Measurements from ENCODE around the gene B4GAT1.
"Not testable (repeated sequence)": the region's sequence is repeated elsewhere in the genome, so short reads cannot be mapped to it uniquely, and the experiment has no call there.

The B4GAT1 gene

GRCh38 chr11:66330931-66331330, 16.5 kb downstream of the B4GAT1 start:
- Mint-ChIP-seq H3K4me3 (no peak overlapping the region), H3K36me3 (ENCODE audit: insufficient read depth) (peaks cover 10% of the 10 kb centered on the region), H3K9me3 (no peaks in the 10 kb centered on the region), H3K27me3 (no peaks in the 10 kb centered on the region), H3K4me1 (peaks cover 21% of the 10 kb centered on the region), H3K27ac (ENCODE audit: low read depth) (no peak overlapping the region)
- no peak for ATAC-seq (replicated peaks; ENCODE audit: extremely low read depth, poor library complexity, severe bottlenecking)
- no peak for DNase-seq (ENCODE audit: low spot score in 2 of 2)

GRCh38 chr11:66329165-66329673, 18.2 kb downstream of the B4GAT1 start:
- Mint-ChIP-seq H3K27me3 (no peaks in the 10 kb centered on the region), H3K9me3 (no peaks in the 10 kb centered on the region), H3K4me1 (peaks cover 25% of the 10 kb centered on the region), H3K27ac (ENCODE audit: low read depth) (peak overlapping the region; percentile 52), H3K4me3 (no peak overlapping the region), H3K36me3 (ENCODE audit: insufficient read depth) (peaks cover 9% of the 10 kb centered on the region)
- ATAC-seq (replicated peaks; ENCODE audit: extremely low read depth, poor library complexity, severe bottlenecking) (no peak), DNase-seq (ENCODE audit: low spot score in 2 of 2) (no peak)

- peaks cover 9% of the 10 kb centered on the region for H3K36me3 Mint-ChIP-seq (ENCODE audit: insufficient read depth)
- ATAC-seq (replicated peaks; ENCODE audit: extremely low read depth, poor library complexity, severe bottlenecking), result peak; percentile 75
These were observed 18.9 kb downstream of the B4GAT1 start for GRCh38 chr11:66328302-66329144.

GRCh38 chr11:66328031-66328301, 19.5 kb downstream of the B4GAT1 start:
- DNase-seq (ENCODE audit: low spot score in 2 of 2) (peak in 1 of 2 donors; percentile 78), ATAC-seq (replicated peaks; ENCODE audit: extremely low read depth, poor library complexity, severe bottlenecking) (peak; percentile 97)
- no peaks in the 10 kb centered on the region for H3K27me3 Mint-ChIP-seq
- peak overlapping the region; percentile 52 for H3K27ac Mint-ChIP-seq (ENCODE audit: low read depth)
- peak overlapping the region; percentile 3 for H3K4me3 Mint-ChIP-seq
- peaks cover 25% of the 10 kb centered on the region for H3K4me1 Mint-ChIP-seq
- no peaks in the 10 kb centered on the region for H3K9me3 Mint-ChIP-seq
- peaks cover 9% of the 10 kb centered on the region for H3K36me3 Mint-ChIP-seq (ENCODE audit: insufficient read depth)

More at GRCh38 chr11:66328302-66329144, 18.9 kb downstream of the B4GAT1 start:
- Mint-ChIP-seq H3K27ac (ENCODE audit: low read depth) (peak overlapping the region; percentile 52), H3K27me3 (no peaks in the 10 kb centered on the region), H3K4me1 (peaks cover 25% of the 10 kb centered on the region), H3K9me3 (no peaks in the 10 kb centered on the region), H3K4me3 (peak overlapping the region; percentile 3)
- peak; percentile 75 to 77 for DNase-seq (ENCODE audit: low spot score in 2 of 2)

GRCh38 chr11:66327171-66328030, 20.0 kb downstream of the B4GAT1 start:
- Mint-ChIP-seq H3K9me3 (no peaks in the 10 kb centered on the region), H3K27me3 (no peaks in the 10 kb centered on the region), H3K4me1 (peaks cover 25% of the 10 kb centered on the region), H3K4me3 (peak overlapping the region; percentile 3), H3K27ac (ENCODE audit: low read depth) (peak overlapping the region; percentile 52), H3K36me3 (ENCODE audit: insufficient read depth) (peaks cover 9% of the 10 kb centered on the region)
- ATAC-seq (replicated peaks; ENCODE audit: extremely low read depth, poor library complexity, severe bottlenecking) (no peak), DNase-seq (ENCODE audit: low spot score in 2 of 2) (no peak)

GRCh38 chr11:66326261-66327111, 20.9 kb downstream of the B4GAT1 start:
- Mint-ChIP-seq H3K4me3 (no peak overlapping the region), H3K9me3 (no peaks in the 10 kb centered on the region), H3K27ac (ENCODE audit: low read depth) (peak overlapping the region; percentile 78), H3K36me3 (ENCODE audit: insufficient read depth) (peaks cover 9% of the 10 kb centered on the region), H3K27me3 (no peaks in the 10 kb centered on the region), H3K4me1 (peaks cover 25% of the 10 kb centered on the region)
- no peak for ATAC-seq (replicated peaks; ENCODE audit: extremely low read depth, poor library complexity, severe bottlenecking)
- no peak for DNase-seq (ENCODE audit: low spot score in 2 of 2)

GRCh38 chr11:66325263-66325671, 22.2 kb downstream of the B4GAT1 start:
- peaks cover 25% of the 10 kb centered on the region for H3K4me1 Mint-ChIP-seq
- no peak overlapping the region for H3K27ac Mint-ChIP-seq (ENCODE audit: low read depth)
- H3K9me3 Mint-ChIP-seq, result no peaks in the 10 kb centered on the region
- H3K4me3 Mint-ChIP-seq, result no peak overlapping the region
- DNase-seq (ENCODE audit: low spot score in 2 of 2), result no peak
- ATAC-seq (replicated peaks; ENCODE audit: extremely low read depth, poor library complexity, severe bottlenecking), result no peak
- H3K36me3 Mint-ChIP-seq (ENCODE audit: insufficient read depth), result peaks cover 9% of the 10 kb centered on the region
- no peaks in the 10 kb centered on the region for H3K27me3 Mint-ChIP-seq

GRCh38 chr11:66324664-66325063, 22.8 kb downstream of the B4GAT1 start:
- H3K9me3 Mint-ChIP-seq, result no peaks in the 10 kb centered on the region
- H3K4me3 Mint-ChIP-seq, result no peak overlapping the region
- peaks cover 9% of the 10 kb centered on the region for H3K36me3 Mint-ChIP-seq (ENCODE audit: insufficient read depth)
- no peak overlapping the region for H3K27ac Mint-ChIP-seq (ENCODE audit: low read depth)
- ATAC-seq (replicated peaks; ENCODE audit: extremely low read depth, poor library complexity, severe bottlenecking) (no peak), DNase-seq (ENCODE audit: low spot score in 2 of 2) (no peak)
- peaks cover 25% of the 10 kb centered on the region for H3K4me1 Mint-ChIP-seq
- no peaks in the 10 kb centered on the region for H3K27me3 Mint-ChIP-seq

GRCh38 chr11:66323684-66324083, 23.7 kb downstream of the B4GAT1 start:
- H3K27me3 Mint-ChIP-seq, result no peaks in the 10 kb centered on the region
- H3K9me3 Mint-ChIP-seq, result no peaks in the 10 kb centered on the region
- no peak overlapping the region for H3K27ac Mint-ChIP-seq (ENCODE audit: low read depth)
- no peak overlapping the region for H3K4me3 Mint-ChIP-seq
- no peak for ATAC-seq (replicated peaks; ENCODE audit: extremely low read depth, poor library complexity, severe bottlenecking)
- peaks cover 9% of the 10 kb centered on the region for H3K36me3 Mint-ChIP-seq (ENCODE audit: insufficient read depth)
- DNase-seq (ENCODE audit: low spot score in 2 of 2), result no peak
- peaks cover 28% of the 10 kb centered on the region for H3K4me1 Mint-ChIP-seq

- H3K27me3 Mint-ChIP-seq, result no peaks in the 10 kb centered on the region
- ATAC-seq (replicated peaks; ENCODE audit: extremely low read depth, poor library complexity, severe bottlenecking) (no peak), DNase-seq (ENCODE audit: low spot score in 2 of 2) (no peak)
- no peaks in the 10 kb centered on the region for H3K9me3 Mint-ChIP-seq
- peaks cover 27% of the 10 kb centered on the region for H3K4me1 Mint-ChIP-seq
- H3K27ac Mint-ChIP-seq (ENCODE audit: low read depth), result no peak overlapping the region
- H3K36me3 Mint-ChIP-seq (ENCODE audit: insufficient read depth), result peaks cover 3% of the 10 kb centered on the region
- no peak overlapping the region for H3K4me3 Mint-ChIP-seq
These were observed 24.5 kb downstream of the B4GAT1 start for GRCh38 chr11:66322732-66323427.

- Mint-ChIP-seq H3K9me3 (no peaks in the 10 kb centered on the region), H3K27ac (ENCODE audit: low read depth) (no peak overlapping the region), H3K4me3 (no peak overlapping the region), H3K36me3 (ENCODE audit: insufficient read depth) (no peaks in the 10 kb centered on the region), H3K4me1 (peaks cover 26% of the 10 kb centered on the region), H3K27me3 (no peaks in the 10 kb centered on the region)
- DNase-seq (ENCODE audit: low spot score in 2 of 2) (no peak), ATAC-seq (replicated peaks; ENCODE audit: extremely low read depth, poor library complexity, severe bottlenecking) (no peak)
These were observed 25.8 kb downstream of the B4GAT1 start for GRCh38 chr11:66321606-66322005.

GRCh38 chr11:66320748-66321147, 26.7 kb downstream of the B4GAT1 start:
- DNase-seq (ENCODE audit: low spot score in 2 of 2); H3K27ac Mint-ChIP-seq (ENCODE audit: low read depth); H3K4me3 Mint-ChIP-seq; H3K27me3 Mint-ChIP-seq; H3K9me3 Mint-ChIP-seq; ATAC-seq (replicated peaks; ENCODE audit: extremely low read depth, poor library complexity, severe bottlenecking); H3K36me3 Mint-ChIP-seq (ENCODE audit: insufficient read depth): not testable (repeated sequence)
- H3K4me1 Mint-ChIP-seq, result peaks cover 24% of the 10 kb centered on the region

Data from central memory CD8-positive, alpha-beta T cell (primary cell).